Activated CD8-positive, alpha-beta memory T cell treated with anti-CD3 and anti-CD28 coated beads for 24 hours (primary cell): ENCODE data around the gene WDR70.
"Not testable (repeated sequence)": the region's sequence is repeated elsewhere in the genome, so short reads cannot be mapped to it uniquely, and the experiment has no call there.

ENCODE experiments used
- DNase-seq: peaks from one replicate; pipeline ENCODE4 v3.0.0-alpha.2; 2020

The WDR70 gene

GRCh38 chr5:37379100-37379628 is at the start of gene WDR70:
Gene WDR70 (plus strand): TSS chr5:37379318. CDS start chr5:37379368, 50 bp downstream.
- DNase-seq, result peak; percentile 88

- not testable (repeated sequence) for DNase-seq
These were observed 44.4 kb upstream of the WDR70 start for GRCh38 chr5:37334754-37335153.

- not testable (repeated sequence) for DNase-seq
These were observed 36.4 kb upstream of the WDR70 start for GRCh38 chr5:37342741-37343140.

- peak; percentile 24 for DNase-seq
These were observed 24.0 kb upstream of the WDR70 start for GRCh38 chr5:37355161-37355560.

GRCh38 chr5:37370550-37370863 is 8.6 kb upstream of the WDR70 start:
- DNase-seq, result no peak

- peak; percentile 92 for DNase-seq
These were observed 8.0 kb upstream of the WDR70 start, which contains the start of gene NUP155 for GRCh38 chr5:37370864-37371726. Gene NUP155 (minus strand): TSS chr5:37371106. CDS start chr5:37370977, 129 bp downstream.

- no peak for DNase-seq
These were observed 4.0 kb upstream of the WDR70 start for GRCh38 chr5:37375091-37375490.

- not testable (repeated sequence) for DNase-seq
These were observed 1.1 kb upstream of the WDR70 start for GRCh38 chr5:37378066-37378465.

- DNase-seq, result no peak
These were observed 12.5 kb downstream of the WDR70 start for GRCh38 chr5:37391591-37391990.

GRCh38 chr5:37396352-37396751 is 17.2 kb downstream of the WDR70 start:
- no peak for DNase-seq

GRCh38 chr5:37400501-37400900 is 21.4 kb downstream of the WDR70 start:
- no peak for DNase-seq

GRCh38 chr5:37412515-37412914 is 33.4 kb downstream of the WDR70 start:
- DNase-seq, result no peak

GRCh38 chr5:37415456-37415855 is 36.3 kb downstream of the WDR70 start:
- not testable (repeated sequence) for DNase-seq

- no peak for DNase-seq
These were observed 38.2 kb downstream of the WDR70 start for GRCh38 chr5:37417347-37417746.

GRCh38 chr5:37424441-37424840 is 45.3 kb downstream of the WDR70 start:
- no peak for DNase-seq

GRCh38 chr5:37428044-37428443 is 48.9 kb downstream of the WDR70 start:
- DNase-seq, result no peak

- no peak for DNase-seq
These were observed 56.1 kb downstream of the WDR70 start for GRCh38 chr5:37435261-37435660.

- DNase-seq, result no peak
These were observed 57.2 kb downstream of the WDR70 start for GRCh38 chr5:37436146-37436934.

GRCh38 chr5:37437711-37438110 is 58.6 kb downstream of the WDR70 start:
- no peak for DNase-seq

GRCh38 chr5:37445783-37446182 is 66.7 kb downstream of the WDR70 start:
- not testable (repeated sequence) for DNase-seq

GRCh38 chr5:37448941-37449340 is 69.8 kb downstream of the WDR70 start:
- no peak for DNase-seq

GRCh38 chr5:37451991-37452390 is 72.9 kb downstream of the WDR70 start:
- DNase-seq, result not testable (repeated sequence)

GRCh38 chr5:37453252-37453651 is 74.1 kb downstream of the WDR70 start:
- not testable (repeated sequence) for DNase-seq
